ENCODE measurements around the gene FAM114A1.
A peak's percentile ranks its signal among the peaks of the same experiment; 100 is the strongest.
"Not testable (repeated sequence)": the region's sequence is repeated elsewhere in the genome, so short reads cannot be mapped to it uniquely, and the experiment has no call there.

The FAM114A1 gene

GRCh38 chr4:38955957-38956356 lies 88.4 kb downstream of the FAM114A1 start:
- no peak overlapping the region for H2AFZ ChIP-seq (ENCODE audit: low read depth, low read length)
- TF ChIP-seq EZH2phosphoT487 (IDR thresholded peaks at IDR 0.05; ENCODE audit: low read depth) (no peak), CTCF (IDR thresholded peaks at IDR 0.05; ENCODE audit: low read depth, low read length) (no peak)
- no peak overlapping the region for H3K27ac ChIP-seq (ENCODE audit: low read length)
- H3K9ac ChIP-seq (ENCODE audit: low read length) = no peak overlapping the region
- no peaks in the 10 kb centered on the region for H4K20me1 ChIP-seq (ENCODE audit: insufficient read depth, low read length)
- H3K4me1 ChIP-seq (ENCODE audit: low read length) = peaks cover 24% of the 10 kb centered on the region
- no peaks in the 10 kb centered on the region for H3K79me2 ChIP-seq (ENCODE audit: low read length)
- no peaks in the 10 kb centered on the region for H3K9me3 ChIP-seq (ENCODE audit: insufficient read depth, low read length)
- no peak overlapping the region for H3K4me2 ChIP-seq (ENCODE audit: low read length)
- H3K36me3 ChIP-seq (replicated peaks; ENCODE audit: low read depth, low read length) = no peaks in the 10 kb centered on the region
- H3K4me3 ChIP-seq (ENCODE audit: low read length) = no peak overlapping the region
- H3K27me3 ChIP-seq (ENCODE audit: low read depth, low read length) = no peaks in the 10 kb centered on the region

DNA sequence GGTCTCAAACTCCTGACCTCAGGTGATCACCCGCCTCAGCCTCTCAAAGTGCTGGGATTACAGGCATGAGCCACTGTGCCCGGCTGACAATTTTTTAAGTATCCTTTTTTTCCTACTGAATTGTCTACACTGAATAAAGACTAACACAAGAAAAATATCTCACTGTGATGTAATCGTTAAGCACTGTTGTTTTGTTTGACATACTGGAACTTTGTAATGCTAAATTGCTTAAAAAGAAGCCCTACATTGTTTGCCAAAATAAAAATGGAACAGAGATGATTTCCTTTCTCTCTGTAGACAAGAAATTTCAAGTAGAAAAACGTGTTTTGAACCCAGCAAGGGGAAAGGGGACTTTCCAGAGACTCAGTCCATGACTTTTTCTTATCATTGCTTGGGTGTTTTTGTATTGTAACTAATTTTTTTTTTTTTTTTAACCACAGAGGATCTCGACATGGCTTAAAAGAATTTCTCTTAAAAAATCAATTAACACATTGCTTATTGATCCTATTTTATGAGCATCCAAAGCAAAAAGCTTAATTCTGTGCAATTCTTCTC lies 89.7 kb downstream of the FAM114A1 start:
- no peaks in the 10 kb centered on the region for H3K27me3 ChIP-seq (ENCODE audit: low read depth, low read length)

DNA sequence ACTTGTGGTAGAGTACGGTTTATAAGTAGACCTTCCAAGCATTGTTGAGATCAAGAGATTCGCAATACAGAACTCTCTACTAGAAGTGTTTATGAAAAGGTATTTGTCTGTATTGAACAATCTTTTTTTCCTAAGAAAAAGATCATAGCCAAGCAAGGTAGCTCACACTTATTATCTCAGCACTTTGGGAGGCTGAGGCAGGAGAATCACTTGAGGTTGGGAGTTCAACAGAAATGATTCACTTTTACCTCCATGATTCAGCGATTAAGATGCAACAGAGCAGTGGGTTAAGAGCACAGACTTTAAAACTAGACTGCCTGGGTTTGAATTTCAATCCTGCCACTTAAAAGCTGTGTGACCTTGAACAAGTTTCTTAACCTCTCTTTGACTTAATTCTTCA lies 90.3 kb downstream of the FAM114A1 start:
- H3K9me3 ChIP-seq (ENCODE audit: insufficient read depth, low read length) = no peaks in the 10 kb centered on the region
- no peak overlapping the region for H2AFZ ChIP-seq (ENCODE audit: low read depth, low read length)
- TF ChIP-seq CTCF (IDR thresholded peaks at IDR 0.05; ENCODE audit: low read depth, low read length) (no peak), EZH2phosphoT487 (IDR thresholded peaks at IDR 0.05; ENCODE audit: low read depth) (no peak)
- no peak overlapping the region for H3K9ac ChIP-seq (ENCODE audit: low read length)
- H3K36me3 ChIP-seq (replicated peaks; ENCODE audit: low read depth, low read length) = no peaks in the 10 kb centered on the region
- no peak overlapping the region for H3K4me2 ChIP-seq (ENCODE audit: low read length)
- H3K79me2 ChIP-seq (ENCODE audit: low read length) = no peaks in the 10 kb centered on the region
- no peaks in the 10 kb centered on the region for H4K20me1 ChIP-seq (ENCODE audit: insufficient read depth, low read length)
- no peaks in the 10 kb centered on the region for H3K27me3 ChIP-seq (ENCODE audit: low read depth, low read length)
- H3K4me1 ChIP-seq (ENCODE audit: low read length) = peaks cover 15% of the 10 kb centered on the region
- H3K4me3 ChIP-seq (ENCODE audit: low read length) = no peak overlapping the region
- no peak overlapping the region for H3K27ac ChIP-seq (ENCODE audit: low read length)

More for the DNA sequence above, 89.7 kb downstream of the FAM114A1 start:
- H3K4me1 ChIP-seq (ENCODE audit: low read length) = peaks cover 15% of the 10 kb centered on the region
- H3K27ac ChIP-seq (ENCODE audit: low read length) = no peak overlapping the region
- H2AFZ ChIP-seq (ENCODE audit: low read depth, low read length) = peak overlapping the region; percentile 70; the same call in 1 of the 2 replicates
- H4K20me1 ChIP-seq (ENCODE audit: insufficient read depth, low read length) = no peaks in the 10 kb centered on the region
- H3K36me3 ChIP-seq (replicated peaks; ENCODE audit: low read depth, low read length) = no peaks in the 10 kb centered on the region
- TF ChIP-seq CTCF (IDR thresholded peaks at IDR 0.05; ENCODE audit: low read depth, low read length) (no peak), EZH2phosphoT487 (IDR thresholded peaks at IDR 0.05; ENCODE audit: low read depth) (no peak)
- H3K4me3 ChIP-seq (ENCODE audit: low read length) = no peak overlapping the region
- no peaks in the 10 kb centered on the region for H3K79me2 ChIP-seq (ENCODE audit: low read length)
- H3K9me3 ChIP-seq (ENCODE audit: insufficient read depth, low read length) = no peaks in the 10 kb centered on the region
- no peak overlapping the region for H3K9ac ChIP-seq (ENCODE audit: low read length)
- H3K4me2 ChIP-seq (ENCODE audit: low read length) = 0 out of 2 replicates have a peak overlapping the region, but pooled peaks have one; percentile 12

- no peaks in the 10 kb centered on the region for H3K79me2 ChIP-seq (ENCODE audit: low read length)
- TF ChIP-seq EZH2phosphoT487 (IDR thresholded peaks at IDR 0.05; ENCODE audit: low read depth) = no peak
- TF ChIP-seq CTCF (IDR thresholded peaks at IDR 0.05; ENCODE audit: low read depth, low read length) = no peak
- no peaks in the 10 kb centered on the region for H3K27me3 ChIP-seq (ENCODE audit: low read depth, low read length)
- H3K27ac ChIP-seq (ENCODE audit: low read length) = no peak overlapping the region
- no peaks in the 10 kb centered on the region for H4K20me1 ChIP-seq (ENCODE audit: insufficient read depth, low read length)
- H3K9me3 ChIP-seq (ENCODE audit: insufficient read depth, low read length) = no peaks in the 10 kb centered on the region
- H2AFZ ChIP-seq (ENCODE audit: low read depth, low read length) = no peak overlapping the region
- H3K4me2 ChIP-seq (ENCODE audit: low read length) = no peak overlapping the region
- peaks cover 15% of the 10 kb centered on the region for H3K4me1 ChIP-seq (ENCODE audit: low read length)
- no peaks in the 10 kb centered on the region for H3K36me3 ChIP-seq (replicated peaks; ENCODE audit: low read depth, low read length)
- no peak overlapping the region for H3K9ac ChIP-seq (ENCODE audit: low read length)
- no peak overlapping the region for H3K4me3 ChIP-seq (ENCODE audit: low read length)
Measured at GRCh38 chr4:38958453-38959190, 91.0 kb downstream of the FAM114A1 start.

- not testable (repeated sequence) for H3K4me3 ChIP-seq (ENCODE audit: low read length); H3K27me3 ChIP-seq (ENCODE audit: low read depth, low read length); H3K9me3 ChIP-seq (ENCODE audit: insufficient read depth, low read length); H3K36me3 ChIP-seq (replicated peaks; ENCODE audit: low read depth, low read length); H4K20me1 ChIP-seq (ENCODE audit: insufficient read depth, low read length); H3K4me2 ChIP-seq (ENCODE audit: low read length); H3K79me2 ChIP-seq (ENCODE audit: low read length); H3K27ac ChIP-seq (ENCODE audit: low read length); H3K9ac ChIP-seq (ENCODE audit: low read length); H2AFZ ChIP-seq (ENCODE audit: low read depth, low read length)
- H3K4me1 ChIP-seq (ENCODE audit: low read length) = peaks cover 15% of the 10 kb centered on the region
Measured at GRCh38 chr4:38959248-38959647, 91.6 kb downstream of the FAM114A1 start.

Measured in OCI-LY3 (cell line).